GM23338 (cell line): ENCODE results near the gene NGDN. TPM values are rescaled to one million over a fixed set of nuclear protein-coding genes. Genes with fewer than 3 reads are reported as not detected.

Experiments
- ATAC-seq: fragments of 200-7000 bp; cut with Tn5 transposase; 3 replicates; pipeline ENCODE4 v1.9.1; 2020
- DNase-seq: peaks from one replicate; pipeline ENCODE4 v3.0.0-alpha.2; 2015; ENCODE audit warnings: low spot score
- H2AFZ ChIP-seq: fragments of 200-600 bp; sonication (generic); 2 replicates; pipeline ENCODE4 v1.8.0; 2016; ENCODE audit warnings: antibody characterized with exemption, mild to moderate bottlenecking, moderate library complexity
- H3F3A ChIP-seq: fragments of 200-600 bp; sonication (generic); replicated peaks from 2 replicates; pipeline ENCODE4 v1.8.0; 2017; ENCODE audit warnings: antibody characterized with exemption, mixed run types, low read depth
- H3K27ac ChIP-seq: fragments of 200-600 bp; sonication (generic); 2 replicates; pipeline ENCODE4 v1.6.1; 2016; ENCODE audit warnings: low read depth
- H3K27me3 ChIP-seq: fragments of 200-600 bp; sonication (generic); 2 replicates; pipeline ENCODE4 v1.8.0; 2016; ENCODE audit warnings: mild to moderate bottlenecking, mixed run types, moderate library complexity; ENCODE audit not compliant: insufficient read depth
- H3K36me3 ChIP-seq: fragments of 200-600 bp; sonication (generic); 2 replicates; pipeline ENCODE4 v1.8.0; 2016; ENCODE audit warnings: mild to moderate bottlenecking; ENCODE audit not compliant: insufficient read depth
- H3K4me1 ChIP-seq: fragments of 200-600 bp; sonication (generic); 2 replicates; pipeline ENCODE4 v1.8.0; 2016; ENCODE audit warnings: mild to moderate bottlenecking, moderate library complexity; ENCODE audit not compliant: insufficient read depth
- H3K4me2 ChIP-seq: fragments of 200-600 bp; sonication (generic); 2 replicates; pipeline ENCODE4 v1.7.1; 2017; ENCODE audit warnings: mixed run types
- H3K4me3 ChIP-seq: fragments of 200-600 bp; sonication (generic); 2 replicates; pipeline ENCODE4 v1.6.1; 2016; ENCODE audit warnings: mixed run types
- H3K79me2 ChIP-seq: fragments of 200-600 bp; sonication (generic); replicated peaks from 2 replicates; pipeline ENCODE4 v1.8.0; 2017; ENCODE audit warnings: mild to moderate bottlenecking; ENCODE audit not compliant: insufficient read depth
- H3K9me2 ChIP-seq: fragments of 200-600 bp; sonication (generic); 2 replicates; pipeline ENCODE4 v1.8.0; 2017; ENCODE audit not compliant: insufficient read depth
- H4K20me1 ChIP-seq: fragments of 200-600 bp; sonication (generic); replicated peaks from 2 replicates; pipeline ENCODE4 v1.8.0; 2017; ENCODE audit warnings: mild to moderate bottlenecking; ENCODE audit not compliant: insufficient read depth
- H3K27ac Mint-ChIP-seq: 2 replicates; pipeline ENCODE4 v1.8.0; 2020; ENCODE audit warnings: inconsistent platforms, mild to moderate bottlenecking, moderate library complexity, mixed read lengths
- H3K27me3 Mint-ChIP-seq: 3 replicates; pipeline ENCODE4 v1.8.0; 2022; ENCODE audit warnings: low read depth, mild to moderate bottlenecking, moderate library complexity, mixed read lengths, inconsistent platforms; ENCODE audit not compliant: insufficient read depth, poor library complexity
- H3K36me3 Mint-ChIP-seq: 3 replicates; pipeline ENCODE4 v1.8.0; 2021; ENCODE audit warnings: low read depth, mild to moderate bottlenecking, inconsistent platforms, moderate library complexity, mixed read lengths
- H3K4me1 Mint-ChIP-seq: 3 replicates; pipeline ENCODE4 v1.8.0; 2020; ENCODE audit warnings: mild to moderate bottlenecking, inconsistent platforms, mixed read lengths
- H3K4me3 Mint-ChIP-seq: 3 replicates; pipeline ENCODE4 v1.8.0; 2021; ENCODE audit warnings: moderate library complexity, mild to moderate bottlenecking, inconsistent platforms, mixed read lengths
- H3K9me3 Mint-ChIP-seq: 3 replicates; pipeline ENCODE4 v1.8.0; 2020; ENCODE audit warnings: moderate library complexity, mild to moderate bottlenecking, inconsistent platforms, mixed read lengths
- CREB1 ChIP-seq: fragments of 250-450 bp; sonication (Bioruptor Pico); IDR thresholded peaks from 2 replicates; pipeline ENCODE4 v1.5.0; 2020; ENCODE audit warnings: low read depth, mild to moderate bottlenecking, moderate library complexity
- REST ChIP-seq: IDR thresholded peaks from one replicate; pipeline ENCODE4 v1.6.1; 2018; ENCODE audit warnings: antibody characterized with exemption; ENCODE audit not compliant: unreplicated experiment
- ZNF331 ChIP-seq: fragments of 250-450 bp; sonication (Bioruptor Pico); IDR thresholded peaks from 2 replicates; pipeline ENCODE4 v1.5.0; 2020; ENCODE audit warnings: low read depth, mild to moderate bottlenecking, moderate library complexity
- polyA plus RNA-seq: library from polyadenylated mRNA; unstranded; fragments of >200 nt; fragmentation: Nextera tagmentation; extraction: Ambion mirVana; gene quantifications from 2 replicates; pipeline ENCODE4 v1.2.1, GENCODE V29; 2016
- total RNA-seq: library from RNA; depleted of rRNA; stranded (reverse); fragments of >200 nt; shearing (Covaris generic); gene quantifications from 2 replicates; pipeline ENCODE4 v1.2.3, GENCODE V29; 2014
- TF ChIP-seq, protein P1 (sequence below), 2 experiments: fragments of 200-600 bp in 1 of 2; sonication (generic) in 1 of 2; conservative IDR thresholded peaks; 2 replicates each; pipeline versions ENCODE4 v1.5.1 to v1.6.1; 2016 to 2017; ENCODE audit warnings: antibody characterized with exemption in 2 of 2, low read depth in 2 of 2, mild to moderate bottlenecking in 2 of 2, moderate library complexity in 1 of 2

NGDN gene
- total and polyA plus RNA-seq, 2 experiments from 2014 or later: 48.6 to 90.8 TPM

DNA sequence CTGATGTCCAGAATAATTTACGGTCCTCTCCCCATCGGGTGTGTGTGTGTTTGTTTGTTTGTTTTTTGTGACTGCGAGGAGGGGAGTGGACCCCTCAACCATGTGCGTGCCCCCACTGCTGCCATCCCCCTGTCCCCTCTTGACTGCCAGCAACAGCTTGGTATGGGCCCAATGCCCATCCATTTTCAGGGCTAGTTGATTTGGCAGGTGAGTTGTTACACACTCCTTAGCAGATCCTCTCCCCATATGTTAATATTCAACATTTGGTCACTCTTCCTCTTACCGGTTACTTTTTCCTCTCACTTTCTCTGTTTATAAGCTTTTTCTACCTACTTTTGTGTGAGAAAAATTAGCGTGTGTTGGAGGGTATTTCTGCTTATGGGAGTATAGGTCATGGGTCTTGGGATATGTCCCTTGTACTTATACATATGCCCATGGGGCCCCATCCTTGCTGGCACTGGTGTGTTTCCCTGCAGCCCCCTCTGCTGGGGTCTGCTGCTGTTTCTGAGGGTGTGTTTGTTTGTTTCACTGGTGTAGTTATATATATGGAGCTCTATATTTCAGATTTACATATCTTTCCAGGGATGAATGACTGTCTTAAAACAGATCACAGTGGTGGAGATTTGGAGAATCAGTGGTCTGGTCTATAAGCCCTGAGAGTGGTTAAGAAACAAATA lies 48.3 kb downstream of the NGDN start:
- Histone ChIP-seq H3K36me3 (no peaks in the 10 kb centered on the region), H3K27ac (no peak overlapping the region), H3K9me2 (0 out of 2 replicates have a peak, but pooled peaks cover 10% of the 10 kb centered on the region), H3F3A (no peaks in the 10 kb centered on the region; the same call in 1 of the 2 replicates), H3K4me2 (peak overlapping the region; percentile 11; the same call in 1 of the 2 replicates), H3K27me3 (no peaks in the 10 kb centered on the region), H4K20me1 (no peaks in the 10 kb centered on the region), H2AFZ (no peak overlapping the region), H3K4me3 (no peak overlapping the region), H3K79me2 (no peaks in the 10 kb centered on the region), H3K4me1 (peaks cover 35% of the 10 kb centered on the region)
- no peak overlapping the region for H3K4me3 Mint-ChIP-seq
- TF ChIP-seq, protein P1, sequence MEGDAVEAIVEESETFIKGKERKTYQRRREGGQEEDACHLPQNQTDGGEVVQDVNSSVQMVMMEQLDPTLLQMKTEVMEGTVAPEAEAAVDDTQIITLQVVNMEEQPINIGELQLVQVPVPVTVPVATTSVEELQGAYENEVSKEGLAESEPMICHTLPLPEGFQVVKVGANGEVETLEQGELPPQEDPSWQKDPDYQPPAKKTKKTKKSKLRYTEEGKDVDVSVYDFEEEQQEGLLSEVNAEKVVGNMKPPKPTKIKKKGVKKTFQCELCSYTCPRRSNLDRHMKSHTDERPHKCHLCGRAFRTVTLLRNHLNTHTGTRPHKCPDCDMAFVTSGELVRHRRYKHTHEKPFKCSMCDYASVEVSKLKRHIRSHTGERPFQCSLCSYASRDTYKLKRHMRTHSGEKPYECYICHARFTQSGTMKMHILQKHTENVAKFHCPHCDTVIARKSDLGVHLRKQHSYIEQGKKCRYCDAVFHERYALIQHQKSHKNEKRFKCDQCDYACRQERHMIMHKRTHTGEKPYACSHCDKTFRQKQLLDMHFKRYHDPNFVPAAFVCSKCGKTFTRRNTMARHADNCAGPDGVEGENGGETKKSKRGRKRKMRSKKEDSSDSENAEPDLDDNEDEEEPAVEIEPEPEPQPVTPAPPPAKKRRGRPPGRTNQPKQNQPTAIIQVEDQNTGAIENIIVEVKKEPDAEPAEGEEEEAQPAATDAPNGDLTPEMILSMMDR (conservative IDR thresholded peaks at IDR 0.05; ENCODE audit: low read depth in 2 of 2): peak; percentile 47 to 54
- no peak for TF ChIP-seq ZNF331
- no peak for TF ChIP-seq CREB1 (CRISPR knock-in tag)
- no peak overlapping the region for H3K27ac Mint-ChIP-seq
- H3K27me3 Mint-ChIP-seq: peaks cover 21% of the 10 kb centered on the region
- H3K4me1 Mint-ChIP-seq: peaks cover 48% of the 10 kb centered on the region
- DNase-seq: no peak
- H3K9me3 Mint-ChIP-seq: no peaks in the 10 kb centered on the region
- peak; percentile 33 for ATAC-seq
- peaks cover 17% of the 10 kb centered on the region for H3K36me3 Mint-ChIP-seq

GRCh38 chr14:23518709-23519108 lies 49.2 kb downstream of the NGDN start:
- peak; percentile 66 for DNase-seq

More at GRCh38 chr14:23518709-23519108, 49.2 kb downstream of the NGDN start:
- Histone ChIP-seq H3K27ac (no peak overlapping the region), H2AFZ (no peak overlapping the region), H3K4me1 (peaks cover 35% of the 10 kb centered on the region), H4K20me1 (no peaks in the 10 kb centered on the region), H3K27me3 (no peaks in the 10 kb centered on the region), H3F3A (no peaks in the 10 kb centered on the region; the same call in 1 of the 2 replicates), H3K36me3 (no peaks in the 10 kb centered on the region), H3K9me2 (0 out of 2 replicates have a peak, but pooled peaks cover 10% of the 10 kb centered on the region), H3K79me2 (no peaks in the 10 kb centered on the region), H3K4me2 (0 out of 2 replicates have a peak overlapping the region, but pooled peaks have one; percentile 11), H3K4me3 (no peak overlapping the region)
- Mint-ChIP-seq H3K27me3 (peaks cover 19% of the 10 kb centered on the region), H3K9me3 (no peaks in the 10 kb centered on the region), H3K4me1 (peaks cover 47% of the 10 kb centered on the region), H3K4me3 (no peak overlapping the region), H3K36me3 (peaks cover 19% of the 10 kb centered on the region), H3K27ac (peak overlapping the region; percentile 34; the same call in 1 of the 2 replicates)
- ATAC-seq: peak; percentile 59
- TF ChIP-seq CREB1 (CRISPR knock-in tag): no peak
- no peak for TF ChIP-seq REST
- no peak for TF ChIP-seq ZNF331
- TF ChIP-seq, protein P1 (conservative IDR thresholded peaks at IDR 0.05; ENCODE audit: low read depth in 2 of 2): no peak
